CD14-positive monocyte (primary cell): ENCODE results near the gene SNAP25. TPM values are rescaled to one million over a fixed set of nuclear protein-coding genes. Genes with fewer than 3 reads are reported as not detected.

Experiments used
- DNase-seq, 3 donors: peaks; one replicate each; pipeline ENCODE4 v3.0.0-alpha.2; 2011 to 2022
- H2AFZ ChIP-seq: 2 replicates; pipeline ENCODE4 v1.6.0; 2012; ENCODE audit warnings: mild to moderate bottlenecking, low read depth, low read length, inconsistent platforms; ENCODE audit not compliant: insufficient read depth, poor library complexity, severe bottlenecking
- H3K27ac ChIP-seq, 2 donors: 1 replicate in 1 of 2; 2 replicates in 1 of 2; pipeline ENCODE4 v1.5.1; 2012 to 2013; ENCODE audit warnings: low read length in 2 of 2, control low read depth in 1 of 2, inconsistent platforms in 1 of 2, low read depth in 1 of 2, mild to moderate bottlenecking in 1 of 2
- H3K27me3 ChIP-seq, 2 donors: one replicate each; pipeline versions ENCODE4 v1.6.0 to v1.6.1; 2011 to 2013; ENCODE audit warnings: low read length in 2 of 2; ENCODE audit not compliant: control insufficient read depth in 2 of 2, insufficient read depth in 2 of 2
- H3K36me3 ChIP-seq, 2 donors: replicated peaks in 1 of 2; 1 replicate in 1 of 2; 2 replicates in 1 of 2; pipeline versions ENCODE4 v1.5.1 to v1.6.1; 2012 to 2013; ENCODE audit warnings: low read length in 2 of 2, control low read depth in 1 of 2, inconsistent platforms in 1 of 2, mild to moderate bottlenecking in 1 of 2; ENCODE audit not compliant: insufficient read depth in 2 of 2, control insufficient read depth in 1 of 2
- H3K4me1 ChIP-seq, 2 donors: 1 replicate in 1 of 2; 2 replicates in 1 of 2; pipeline versions ENCODE4 v1.5.1 to v1.6.1; 2012 to 2013; ENCODE audit warnings: low read length in 2 of 2, control low read depth in 1 of 2, inconsistent platforms in 1 of 2, mild to moderate bottlenecking in 1 of 2, moderate library complexity in 1 of 2; ENCODE audit not compliant: insufficient read depth in 2 of 2, control insufficient read depth in 1 of 2
- H3K4me2 ChIP-seq: replicated peaks from 2 replicates; pipeline ENCODE3; 2012; ENCODE audit warnings: low read length, moderate library complexity, mild to moderate bottlenecking; ENCODE audit not compliant: poor library complexity, severe bottlenecking; ENCODE audit errors: extremely low read depth
- H3K4me3 ChIP-seq, 3 experiments: fragments of 200-600 bp in 1 of 3; sonication (generic) in 1 of 3; replicated peaks in 1 of 3; 1 replicate in 2 of 3; 2 replicates in 1 of 3; pipeline ENCODE4 v1.5.1; 2011 to 2013; ENCODE audit warnings: low read length in 3 of 3, mild to moderate bottlenecking in 3 of 3, control low read depth in 2 of 3, low read depth in 2 of 3, inconsistent platforms in 1 of 3, moderate library complexity in 1 of 3
- H3K79me2 ChIP-seq: 2 replicates; pipeline ENCODE4 v1.6.0; 2012; ENCODE audit warnings: mild to moderate bottlenecking, control low read depth, inconsistent platforms, low read length, moderate library complexity; ENCODE audit not compliant: insufficient read depth
- H3K9ac ChIP-seq: 2 replicates; pipeline ENCODE4 v1.6.0; 2017; ENCODE audit warnings: low read length, mild to moderate bottlenecking; ENCODE audit not compliant: insufficient read depth, poor library complexity, severe bottlenecking
- H3K9me3 ChIP-seq, 2 donors: replicated peaks in 1 of 2; 1 replicate in 1 of 2; 2 replicates in 1 of 2; pipeline versions ENCODE4 v1.5.1 to v1.6.1; 2012 to 2013; ENCODE audit warnings: low read length in 2 of 2, control low read depth in 1 of 2; ENCODE audit not compliant: control insufficient read depth in 1 of 2, insufficient read depth in 1 of 2
- H4K20me1 ChIP-seq: 2 replicates; pipeline ENCODE4 v1.6.0; 2012; ENCODE audit warnings: mild to moderate bottlenecking, low read length, control low read depth, moderate library complexity; ENCODE audit not compliant: insufficient read depth
- H3K27ac Mint-ChIP-seq, 7 donors: one replicate each; pipeline ENCODE4 v1.8.0; 2020; ENCODE audit warnings: mild to moderate bottlenecking in 7 of 7, mixed read lengths in 7 of 7, moderate library complexity in 6 of 7, inconsistent platforms in 2 of 7
- H3K27me3 Mint-ChIP-seq, 3 donors: one replicate each; pipeline ENCODE4 v1.8.0; 2021 to 2022; ENCODE audit warnings: low read depth in 3 of 3, mild to moderate bottlenecking in 3 of 3, mixed read lengths in 3 of 3, moderate library complexity in 3 of 3, inconsistent platforms in 1 of 3
- H3K36me3 Mint-ChIP-seq, 2 donors: one replicate each; pipeline ENCODE4 v1.8.0; 2020; ENCODE audit warnings: mixed read lengths in 2 of 2, inconsistent platforms in 1 of 2, mild to moderate bottlenecking in 1 of 2
- H3K4me1 Mint-ChIP-seq: one replicate; pipeline ENCODE4 v1.8.0; 2020; ENCODE audit warnings: mild to moderate bottlenecking, mixed read lengths
- H3K4me3 Mint-ChIP-seq, 2 donors: one replicate each; pipeline ENCODE4 v1.8.0; 2020; ENCODE audit warnings: mild to moderate bottlenecking in 2 of 2, mixed read lengths in 2 of 2, moderate library complexity in 1 of 2
- H3K9me3 Mint-ChIP-seq, 7 donors: one replicate each; pipeline ENCODE4 v1.8.0; 2020 to 2022; ENCODE audit warnings: mixed read lengths in 7 of 7, mild to moderate bottlenecking in 6 of 7, moderate library complexity in 6 of 7, inconsistent platforms in 2 of 7
- WGBS: methylation state at CpG from one replicate; pipeline ENCODE4 v1.1.5; 2013; ENCODE audit warnings: missing lambda C conversion rate; ENCODE audit not compliant: insufficient coverage; 5-methylcytosine and 5-hydroxymethylcytosine counted together
- intact Hi-C, 2 donors: fragments of 100-400 bp; cut with micrococcal nuclease; formaldehyde crosslinking; loops; one replicate each; pipeline versions ENCODE4 v1.15.0 to v1.15.1; 2023
- polyA plus RNA-seq, 3 donors: library from polyadenylated mRNA; depleted of rRNA in 1 of 3; unstranded in 2 of 3; stranded (reverse) in 1 of 3; fragments of 300-500 nt in 2 of 3; fragments of >200 nt in 1 of 3; fragmentation: Illumina TruSeq in 2 of 3; gene quantifications; 1 replicate in 2 of 3; 2 replicates in 1 of 3; pipeline ENCODE4 v1.2.3, GENCODE V29; 2012 to 2021
- TF ChIP-seq, protein P1 (sequence below): fragments of 200-600 bp; IDR thresholded peaks from one replicate; pipeline ENCODE4 v1.8.0; 2022; ENCODE audit warnings: antibody characterized with exemption, mild to moderate bottlenecking

SNAP25 gene
- polyA plus RNA-seq, 3 donors: not detected

DNA sequence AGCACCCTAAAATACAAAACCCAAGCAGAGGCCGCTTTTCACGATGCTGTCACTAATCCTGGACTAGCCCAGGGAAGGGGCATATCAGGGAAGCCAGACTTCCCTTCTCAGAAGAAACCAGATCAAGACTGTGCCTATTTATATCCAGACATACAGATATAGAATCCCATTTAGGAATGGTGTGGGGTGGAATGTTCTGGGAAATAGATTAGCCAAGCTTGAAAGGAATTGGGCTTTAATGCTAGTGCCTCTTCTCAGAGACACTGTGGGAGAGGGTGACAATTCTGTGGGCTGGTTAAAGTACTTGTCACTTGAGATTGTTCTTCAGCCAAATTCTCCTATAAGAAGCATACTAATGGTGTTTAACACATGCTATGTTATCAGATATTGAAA lies 45.5 kb downstream of the SNAP25 start:
- WGBS: no CpG with 5 or more reads among the region's 2 CpGs
- Histone ChIP-seq H3K27ac (no peak overlapping the region), H3K4me3 (no peak overlapping the region), H4K20me1 (no peaks in the 10 kb centered on the region), H3K79me2 (no peaks in the 10 kb centered on the region), H3K36me3 (no peaks in the 10 kb centered on the region), H3K27me3 (no peaks in the 10 kb centered on the region), H3K4me1 (no peaks in the 10 kb centered on the region), H3K9me3 (no peaks in the 10 kb centered on the region), H2AFZ (no peak overlapping the region), H3K9ac (no peak overlapping the region), H3K4me2 (no peak overlapping the region)
- no peak for DNase-seq
- TF ChIP-seq, protein P1, sequence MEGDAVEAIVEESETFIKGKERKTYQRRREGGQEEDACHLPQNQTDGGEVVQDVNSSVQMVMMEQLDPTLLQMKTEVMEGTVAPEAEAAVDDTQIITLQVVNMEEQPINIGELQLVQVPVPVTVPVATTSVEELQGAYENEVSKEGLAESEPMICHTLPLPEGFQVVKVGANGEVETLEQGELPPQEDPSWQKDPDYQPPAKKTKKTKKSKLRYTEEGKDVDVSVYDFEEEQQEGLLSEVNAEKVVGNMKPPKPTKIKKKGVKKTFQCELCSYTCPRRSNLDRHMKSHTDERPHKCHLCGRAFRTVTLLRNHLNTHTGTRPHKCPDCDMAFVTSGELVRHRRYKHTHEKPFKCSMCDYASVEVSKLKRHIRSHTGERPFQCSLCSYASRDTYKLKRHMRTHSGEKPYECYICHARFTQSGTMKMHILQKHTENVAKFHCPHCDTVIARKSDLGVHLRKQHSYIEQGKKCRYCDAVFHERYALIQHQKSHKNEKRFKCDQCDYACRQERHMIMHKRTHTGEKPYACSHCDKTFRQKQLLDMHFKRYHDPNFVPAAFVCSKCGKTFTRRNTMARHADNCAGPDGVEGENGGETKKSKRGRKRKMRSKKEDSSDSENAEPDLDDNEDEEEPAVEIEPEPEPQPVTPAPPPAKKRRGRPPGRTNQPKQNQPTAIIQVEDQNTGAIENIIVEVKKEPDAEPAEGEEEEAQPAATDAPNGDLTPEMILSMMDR: no peak
- H3K36me3 Mint-ChIP-seq: no peaks in the 10 kb centered on the region
- intact Hi-C loops: no loop called here
- peaks cover 0 to 2% (median 0%) of the 10 kb centered on the region in 7 donors for H3K9me3 Mint-ChIP-seq
- peaks cover 6% of the 10 kb centered on the region for H3K4me1 Mint-ChIP-seq
- no peak overlapping the region for H3K27ac Mint-ChIP-seq
- no peak overlapping the region for H3K4me3 Mint-ChIP-seq
- peaks cover 2% of the 10 kb centered on the region in 3 donors for H3K27me3 Mint-ChIP-seq

DNA sequence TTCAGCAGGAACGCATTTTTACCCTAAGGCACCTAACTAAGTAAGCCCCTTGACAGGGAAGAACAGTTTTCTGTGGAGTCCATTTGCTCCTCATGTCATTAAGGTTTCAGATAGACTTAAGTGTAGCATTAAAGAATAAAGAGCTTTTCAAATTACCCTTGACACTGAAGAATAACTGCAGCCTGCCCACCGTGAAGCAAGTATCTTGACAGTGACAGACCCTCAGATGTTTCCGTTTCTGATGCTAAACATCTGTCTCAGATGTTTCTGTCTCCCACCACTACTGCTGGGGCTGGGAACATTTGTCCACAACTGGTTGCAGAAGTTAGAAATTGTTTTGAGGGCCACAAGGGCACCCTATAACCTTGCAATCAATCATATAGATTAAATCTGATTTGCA lies 50.0 kb downstream of the SNAP25 start:
- Histone ChIP-seq H3K4me1 (no peaks in the 10 kb centered on the region), H3K36me3 (no peaks in the 10 kb centered on the region), H3K4me3 (no peak overlapping the region), H3K4me2 (no peak overlapping the region), H3K79me2 (no peaks in the 10 kb centered on the region), H3K9ac (no peak overlapping the region), H4K20me1 (no peaks in the 10 kb centered on the region), H3K9me3 (no peaks in the 10 kb centered on the region), H3K27me3 (no peaks in the 10 kb centered on the region), H3K27ac (no peak overlapping the region), H2AFZ (no peak overlapping the region)
- DNase-seq: no peak
- 80% methylated on average over 1 of the region's 3 CpGs for WGBS
- intact Hi-C loops: no loop called here
- Mint-ChIP-seq H3K9me3 (peaks cover 0 to 2% (median 0%) of the 10 kb centered on the region in 7 donors), H3K36me3 (no peaks in the 10 kb centered on the region), H3K27me3 (peaks cover 0 to 2% (median 2%) of the 10 kb centered on the region in 3 donors), H3K27ac (no peak overlapping the region), H3K4me1 (peaks cover 4% of the 10 kb centered on the region), H3K4me3 (no peak overlapping the region)
- TF ChIP-seq, protein P1: no peak
